ENCODE data around the gene CD82.

The CD82 gene

DNA sequence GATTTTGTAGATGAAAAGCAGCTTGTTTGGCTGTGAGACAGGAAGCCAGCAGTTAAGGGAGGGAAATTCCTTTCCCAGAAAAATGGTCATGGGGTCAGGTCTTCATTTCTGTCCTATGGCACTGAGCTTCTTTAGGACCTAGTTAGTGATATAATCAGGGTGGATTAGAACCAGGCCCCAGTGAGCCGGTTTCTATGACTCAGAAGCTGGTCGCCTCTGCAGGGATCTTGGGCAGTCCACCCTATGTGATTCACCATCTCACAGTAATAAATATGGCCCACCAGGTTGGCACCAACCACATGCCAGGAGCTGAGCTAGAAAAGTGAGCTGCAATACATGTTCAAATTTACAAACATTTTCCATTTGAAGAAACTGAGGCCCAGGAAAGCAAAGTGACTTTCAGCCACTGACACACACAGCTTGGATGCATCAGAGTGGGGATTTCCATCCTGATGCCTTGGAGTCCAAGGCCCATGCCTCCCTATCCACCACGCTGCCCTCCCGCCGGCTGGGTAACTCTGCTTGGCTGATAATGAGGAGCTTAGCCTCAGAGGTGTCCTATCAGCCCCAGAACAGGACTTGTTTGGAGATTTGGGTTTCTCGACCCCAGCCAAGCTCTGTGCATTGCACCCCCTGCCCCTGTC, 42.0 kb downstream of the CD82 start:
- DNase-seq (ENCODE audit: low spot score): no peak
- TF ChIP-seq, protein P1, sequence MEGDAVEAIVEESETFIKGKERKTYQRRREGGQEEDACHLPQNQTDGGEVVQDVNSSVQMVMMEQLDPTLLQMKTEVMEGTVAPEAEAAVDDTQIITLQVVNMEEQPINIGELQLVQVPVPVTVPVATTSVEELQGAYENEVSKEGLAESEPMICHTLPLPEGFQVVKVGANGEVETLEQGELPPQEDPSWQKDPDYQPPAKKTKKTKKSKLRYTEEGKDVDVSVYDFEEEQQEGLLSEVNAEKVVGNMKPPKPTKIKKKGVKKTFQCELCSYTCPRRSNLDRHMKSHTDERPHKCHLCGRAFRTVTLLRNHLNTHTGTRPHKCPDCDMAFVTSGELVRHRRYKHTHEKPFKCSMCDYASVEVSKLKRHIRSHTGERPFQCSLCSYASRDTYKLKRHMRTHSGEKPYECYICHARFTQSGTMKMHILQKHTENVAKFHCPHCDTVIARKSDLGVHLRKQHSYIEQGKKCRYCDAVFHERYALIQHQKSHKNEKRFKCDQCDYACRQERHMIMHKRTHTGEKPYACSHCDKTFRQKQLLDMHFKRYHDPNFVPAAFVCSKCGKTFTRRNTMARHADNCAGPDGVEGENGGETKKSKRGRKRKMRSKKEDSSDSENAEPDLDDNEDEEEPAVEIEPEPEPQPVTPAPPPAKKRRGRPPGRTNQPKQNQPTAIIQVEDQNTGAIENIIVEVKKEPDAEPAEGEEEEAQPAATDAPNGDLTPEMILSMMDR (IDR thresholded peaks at IDR 0.05; ENCODE audit: extremely low read depth, missing control alignments): no peak

DNA sequence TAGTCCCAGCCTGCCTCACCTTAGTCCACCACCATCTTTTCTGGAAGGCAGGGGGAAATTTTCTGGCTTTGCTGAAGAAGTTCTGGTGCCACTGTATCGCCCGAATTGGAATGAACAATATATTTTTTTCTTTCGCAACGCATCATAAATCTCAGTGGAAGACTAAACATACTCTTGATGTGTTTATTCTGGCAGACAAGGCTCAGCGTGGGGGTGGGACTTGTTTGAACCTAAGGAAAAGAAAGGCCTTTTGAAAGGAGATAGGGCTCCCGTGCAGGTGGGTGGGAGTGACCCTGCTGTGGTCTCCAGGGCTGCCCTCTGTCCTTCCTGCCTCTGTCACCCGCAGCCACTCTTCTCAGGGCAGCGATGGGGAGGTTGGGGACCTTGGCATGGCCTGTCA, 42.5 kb downstream of the CD82 start:
- TF ChIP-seq, protein P1 (IDR thresholded peaks at IDR 0.05; ENCODE audit: extremely low read depth, missing control alignments): no peak
- no peak for DNase-seq (ENCODE audit: low spot score)

DNA sequence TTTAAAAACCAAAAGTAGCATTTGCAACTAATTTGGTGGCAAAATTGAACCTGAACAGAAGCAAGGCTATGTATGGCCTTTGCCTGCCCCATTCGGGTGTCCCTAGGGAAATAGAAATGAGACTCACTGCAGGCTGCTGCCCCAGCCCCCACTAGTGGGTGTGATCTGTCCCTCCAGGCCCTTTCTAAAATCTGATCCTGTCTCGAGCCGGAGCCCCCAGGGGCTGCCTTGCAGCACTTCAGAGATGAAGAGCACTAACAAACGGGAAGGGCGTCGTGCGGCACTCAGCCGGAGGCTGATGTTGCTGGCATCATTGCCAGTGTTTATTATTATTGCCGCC, 43.2 kb downstream of the CD82 start:
- TF ChIP-seq, protein P1 (IDR thresholded peaks at IDR 0.05; ENCODE audit: extremely low read depth, missing control alignments): no peak
- no peak for DNase-seq (ENCODE audit: low spot score)

DNA sequence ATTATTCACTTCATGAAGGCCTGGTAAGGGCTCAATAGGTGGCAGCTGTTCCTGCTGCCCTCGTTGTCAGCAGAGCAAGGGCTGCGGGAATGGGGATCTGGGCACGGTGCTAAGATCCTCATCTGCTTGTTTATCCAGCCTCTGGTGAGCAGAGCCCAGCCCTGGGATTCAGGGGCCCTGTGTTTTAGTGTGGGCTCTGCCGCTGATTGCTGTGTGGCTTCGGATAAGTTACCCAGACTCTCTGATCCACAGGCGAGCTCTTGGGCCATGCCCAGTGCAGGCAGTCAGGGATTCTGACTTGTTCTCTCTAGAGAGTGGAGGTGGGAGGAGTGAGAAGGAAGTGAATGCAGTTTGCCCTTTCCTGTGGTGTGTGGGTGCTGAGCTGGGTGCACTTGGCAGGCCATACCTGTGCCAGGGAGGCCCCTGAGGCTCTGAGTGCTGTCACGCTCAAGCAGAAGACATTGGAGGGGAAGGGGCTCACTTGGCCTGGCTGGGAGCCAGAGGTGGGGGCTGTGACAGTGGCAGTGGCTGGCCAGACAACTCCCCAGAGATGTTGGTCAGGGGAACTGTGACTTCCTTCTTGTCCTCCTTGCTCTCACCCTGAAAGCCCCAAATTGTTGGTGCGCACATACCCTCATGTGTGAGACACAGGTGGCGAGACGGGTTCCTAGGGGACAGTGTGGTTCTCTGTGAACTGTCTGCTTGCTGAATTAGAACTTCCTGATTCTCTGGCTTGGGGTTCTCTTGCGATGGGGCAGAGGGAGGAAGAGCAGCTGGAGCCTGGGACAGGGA, 43.7 kb downstream of the CD82 start:
- TF ChIP-seq, protein P1 (IDR thresholded peaks at IDR 0.05; ENCODE audit: extremely low read depth, missing control alignments): no peak
- peak; percentile 50 for DNase-seq (ENCODE audit: low spot score)

DNA sequence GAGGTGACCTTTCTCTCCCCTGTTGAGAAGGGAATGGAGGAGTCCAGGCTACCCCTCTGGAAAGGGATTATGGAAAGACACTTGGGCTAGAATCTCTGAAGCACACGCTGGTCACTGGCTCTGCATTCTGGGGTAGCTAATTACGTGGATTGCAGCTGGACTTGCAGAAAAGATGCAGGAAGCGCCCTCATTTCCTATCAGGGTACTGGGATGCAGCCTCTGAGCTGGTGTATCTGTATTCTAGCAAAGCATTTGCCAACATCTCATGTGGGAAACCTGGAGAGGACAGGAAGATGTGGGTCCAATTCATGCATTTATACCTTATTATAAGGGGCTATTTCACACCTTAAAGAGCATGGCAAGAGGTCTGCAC, 44.3 kb downstream of the CD82 start:
- no peak for DNase-seq (ENCODE audit: low spot score)
- TF ChIP-seq, protein P1 (IDR thresholded peaks at IDR 0.05; ENCODE audit: extremely low read depth, missing control alignments): no peak

DNA sequence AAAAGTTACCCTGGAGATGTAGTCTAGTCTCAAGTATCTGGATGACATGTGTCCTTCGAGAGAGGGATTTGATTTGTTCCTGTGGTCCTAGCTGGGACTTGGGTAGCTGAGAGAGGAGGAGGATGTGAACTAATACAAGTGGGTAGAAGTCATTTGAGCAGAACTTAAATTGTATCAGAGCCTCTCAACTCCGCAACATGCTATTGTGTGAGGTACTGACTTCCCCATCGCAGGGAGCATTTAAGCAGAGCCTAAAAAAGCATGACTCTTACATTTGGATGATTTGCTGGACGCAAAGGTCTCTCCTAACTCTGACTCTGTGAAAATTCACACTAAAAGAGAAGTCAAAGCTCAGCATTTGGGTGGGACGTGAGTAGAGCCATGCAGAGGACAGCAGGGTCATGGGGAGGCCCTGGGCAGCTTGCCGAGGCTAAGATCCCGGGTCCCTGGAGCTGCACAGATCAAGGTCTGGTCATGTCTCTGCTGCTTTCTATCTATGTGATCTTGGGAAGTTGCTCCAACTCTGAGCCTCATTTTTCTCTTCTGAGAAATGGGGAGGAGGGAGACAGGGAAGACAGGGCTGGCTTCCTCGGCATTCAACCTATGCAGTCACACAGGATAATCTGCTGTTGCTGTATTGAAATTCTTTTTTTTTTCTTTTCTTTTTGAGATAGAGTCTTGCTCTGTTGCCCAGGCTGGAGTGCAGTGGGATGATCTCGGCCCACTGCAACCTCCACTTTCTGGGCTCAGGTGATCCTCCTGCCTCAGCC, 44.9 kb downstream of the CD82 start:
- no peak for DNase-seq (ENCODE audit: low spot score)
- TF ChIP-seq, protein P1 (IDR thresholded peaks at IDR 0.05; ENCODE audit: extremely low read depth, missing control alignments): no peak

DNA sequence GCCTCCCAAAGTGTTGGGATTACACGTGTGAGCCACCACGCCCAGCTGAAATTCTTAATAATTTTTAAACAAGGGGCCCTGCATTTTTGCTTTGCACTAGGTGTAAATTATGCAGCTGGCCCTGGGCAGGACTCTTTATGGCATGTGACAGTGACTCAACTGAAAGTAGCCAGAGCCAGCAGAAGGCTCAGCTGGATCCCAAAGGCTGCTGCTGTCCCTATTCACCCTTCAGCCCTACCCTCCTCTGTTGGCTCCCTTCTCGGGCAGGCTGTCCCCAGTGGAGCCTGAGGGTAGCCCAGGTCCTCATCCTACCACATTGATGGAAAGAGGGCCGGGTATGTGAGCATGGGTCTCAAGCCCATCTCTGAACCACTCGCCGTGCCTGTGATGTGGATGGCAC, 45.6 kb downstream of the CD82 start:
- TF ChIP-seq, protein P1 (IDR thresholded peaks at IDR 0.05; ENCODE audit: extremely low read depth, missing control alignments): no peak
- DNase-seq (ENCODE audit: low spot score): no peak
